Vagina (tissue), 2 donors: ENCODE results near the gene GDI1.

Experiments used
- POLR2A ChIP-seq, 2 donors: fragments of 450-650 bp; IDR thresholded peaks; one replicate each; pipeline ENCODE4 v1.6.1; 2017; ENCODE audit warnings: antibody characterized with exemption in 2 of 2, mild to moderate bottlenecking in 2 of 2, moderate library complexity in 2 of 2
- TF ChIP-seq, protein P1 (sequence below), 3 experiments: fragments of 450-650 bp in 2 of 3; fragments of 200-600 bp in 1 of 3; sonication (generic) in 1 of 3; IDR thresholded peaks; one replicate each; pipeline ENCODE4 v1.5.1; 2017 to 2019; ENCODE audit warnings: antibody characterized with exemption in 3 of 3, mild to moderate bottlenecking in 2 of 3, moderate library complexity in 2 of 3

DNA sequence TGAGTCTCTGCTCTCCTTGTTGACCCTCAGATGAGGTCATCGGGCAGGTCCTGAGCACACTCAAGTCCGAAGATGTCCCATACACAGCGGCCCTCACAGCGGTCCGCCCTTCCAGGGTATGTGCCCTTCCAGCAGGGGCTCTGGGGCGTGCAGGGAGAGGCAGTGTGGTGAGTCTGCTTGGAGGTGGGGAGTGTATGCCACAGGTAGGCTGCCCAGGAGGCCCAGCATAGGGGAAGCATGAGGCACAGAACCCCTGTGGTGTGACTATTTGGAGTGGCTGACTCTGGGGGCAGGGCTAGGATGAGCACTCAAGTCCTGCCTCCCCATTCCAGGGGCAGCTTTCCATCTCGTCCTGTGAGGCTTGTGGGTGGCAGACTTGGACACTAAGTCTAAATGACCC, 3.3 kb upstream of the GDI1 start:
- no peak for TF ChIP-seq POLR2A (IDR thresholded peaks at IDR 0.05)
- TF ChIP-seq, protein P1, sequence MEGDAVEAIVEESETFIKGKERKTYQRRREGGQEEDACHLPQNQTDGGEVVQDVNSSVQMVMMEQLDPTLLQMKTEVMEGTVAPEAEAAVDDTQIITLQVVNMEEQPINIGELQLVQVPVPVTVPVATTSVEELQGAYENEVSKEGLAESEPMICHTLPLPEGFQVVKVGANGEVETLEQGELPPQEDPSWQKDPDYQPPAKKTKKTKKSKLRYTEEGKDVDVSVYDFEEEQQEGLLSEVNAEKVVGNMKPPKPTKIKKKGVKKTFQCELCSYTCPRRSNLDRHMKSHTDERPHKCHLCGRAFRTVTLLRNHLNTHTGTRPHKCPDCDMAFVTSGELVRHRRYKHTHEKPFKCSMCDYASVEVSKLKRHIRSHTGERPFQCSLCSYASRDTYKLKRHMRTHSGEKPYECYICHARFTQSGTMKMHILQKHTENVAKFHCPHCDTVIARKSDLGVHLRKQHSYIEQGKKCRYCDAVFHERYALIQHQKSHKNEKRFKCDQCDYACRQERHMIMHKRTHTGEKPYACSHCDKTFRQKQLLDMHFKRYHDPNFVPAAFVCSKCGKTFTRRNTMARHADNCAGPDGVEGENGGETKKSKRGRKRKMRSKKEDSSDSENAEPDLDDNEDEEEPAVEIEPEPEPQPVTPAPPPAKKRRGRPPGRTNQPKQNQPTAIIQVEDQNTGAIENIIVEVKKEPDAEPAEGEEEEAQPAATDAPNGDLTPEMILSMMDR (IDR thresholded peaks at IDR 0.05) = no peak
